Measurements from ENCODE around the gene SHROOM2.
"Not testable (repeated sequence)": the region's sequence is repeated elsewhere in the genome, so short reads cannot be mapped to it uniquely, and the experiment has no call there.

SHROOM2 gene

DNA sequence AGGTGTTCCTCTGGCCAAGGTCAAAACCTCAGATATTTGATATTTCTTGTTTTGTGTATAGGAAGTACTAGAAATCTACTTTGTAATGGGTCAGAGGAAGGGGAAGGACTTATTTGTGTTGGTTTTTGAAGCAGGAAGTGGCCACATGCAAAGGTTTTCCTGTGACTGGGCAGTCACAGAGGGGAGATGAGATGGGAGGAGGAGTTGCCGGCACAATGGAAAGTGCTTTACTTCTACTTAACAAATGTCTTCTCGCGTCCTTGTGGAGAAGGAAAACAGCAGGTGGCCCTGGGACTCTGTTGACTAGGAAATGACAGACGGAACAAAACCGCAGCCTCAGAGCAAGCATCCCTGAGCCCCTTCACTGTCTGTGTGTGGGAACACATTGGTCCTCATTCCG lies 46.6 kb downstream of the SHROOM2 start:
- no peak for DNase-seq

DNA sequence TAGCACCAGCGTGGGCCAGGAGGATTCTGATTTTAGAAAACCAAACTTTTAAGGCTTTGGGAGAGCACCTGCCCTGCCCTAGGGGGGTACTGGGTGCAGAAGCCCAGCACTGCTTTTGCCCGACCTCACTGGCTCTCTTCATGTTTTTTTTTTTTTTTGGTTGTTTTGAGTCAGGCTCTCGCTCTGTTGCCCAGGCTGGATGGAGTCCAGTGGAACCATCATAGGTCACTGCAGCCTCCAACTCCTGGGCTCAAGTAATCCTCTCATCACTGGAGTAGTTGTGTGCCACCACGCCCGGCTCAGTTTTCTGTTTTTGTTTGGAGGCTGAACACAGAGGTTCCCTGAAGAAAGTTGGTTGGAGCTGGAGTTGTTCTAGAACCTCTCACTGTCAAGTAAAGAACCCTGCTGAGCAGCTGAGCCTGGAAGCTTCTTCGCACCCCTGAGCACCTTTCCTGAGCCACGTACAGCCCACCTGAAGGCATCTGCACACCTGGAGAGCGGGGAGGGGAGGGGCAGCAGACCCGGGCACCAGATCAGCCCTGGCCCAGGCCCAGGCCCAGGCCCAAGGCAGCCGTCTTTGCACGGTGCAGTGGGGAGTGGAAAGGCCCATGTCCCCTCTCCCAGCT lies 49.5 kb downstream of the SHROOM2 start:
- DNase-seq: no peak

DNA sequence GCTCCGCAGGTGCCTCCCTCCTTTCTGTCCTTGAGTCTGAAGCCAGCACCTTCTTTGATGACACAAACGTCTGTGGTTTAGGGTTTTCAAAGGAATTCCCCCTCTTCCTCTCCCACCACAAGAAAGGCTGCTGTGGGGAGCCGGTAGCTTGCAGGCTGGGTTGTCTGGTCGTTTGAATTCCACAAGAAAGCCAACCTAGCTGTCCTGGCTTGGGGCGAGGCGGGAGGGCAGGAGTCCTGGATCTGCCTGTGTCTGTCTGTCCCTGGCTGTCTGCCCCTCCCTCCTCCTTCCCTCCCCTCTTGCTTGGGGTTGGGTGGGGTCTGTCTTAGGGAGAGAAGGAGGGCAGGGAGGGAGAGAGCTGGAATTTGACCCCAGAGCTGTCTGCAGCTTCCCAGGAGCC lies 56.3 kb downstream of the SHROOM2 start:
- DNase-seq: no peak

DNA sequence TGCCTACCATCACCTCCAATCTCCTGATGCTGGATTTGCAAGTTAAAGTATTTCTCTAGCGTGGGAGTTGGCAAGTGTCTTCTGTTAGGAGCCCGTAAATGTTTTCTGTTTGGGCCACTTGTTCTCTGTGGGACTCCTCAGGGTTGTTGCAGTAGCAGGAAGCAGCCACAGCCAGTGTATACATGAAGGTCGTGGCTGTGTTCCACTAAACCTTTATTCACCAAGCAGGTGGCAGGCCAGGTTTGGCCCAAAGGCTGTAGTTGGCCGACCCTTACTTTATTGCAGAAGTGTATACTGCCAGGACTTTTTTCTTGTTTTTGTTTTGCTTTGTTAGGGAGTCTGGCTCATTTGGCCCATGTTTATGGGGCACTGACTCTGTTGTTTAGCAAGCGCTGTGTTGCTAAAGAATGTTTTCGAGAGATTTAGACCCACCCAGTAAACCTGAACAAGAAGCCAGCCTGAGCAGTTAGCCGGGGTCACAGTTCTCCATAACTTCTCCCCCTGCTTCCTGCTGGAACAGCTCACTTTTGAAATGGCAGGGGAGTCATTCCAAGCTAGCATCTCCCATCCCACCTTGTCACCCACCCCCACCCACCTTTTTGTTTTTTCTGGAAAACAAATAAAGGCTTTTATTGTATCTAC lies 58.8 kb downstream of the SHROOM2 start:
- DNase-seq: no peak

DNA sequence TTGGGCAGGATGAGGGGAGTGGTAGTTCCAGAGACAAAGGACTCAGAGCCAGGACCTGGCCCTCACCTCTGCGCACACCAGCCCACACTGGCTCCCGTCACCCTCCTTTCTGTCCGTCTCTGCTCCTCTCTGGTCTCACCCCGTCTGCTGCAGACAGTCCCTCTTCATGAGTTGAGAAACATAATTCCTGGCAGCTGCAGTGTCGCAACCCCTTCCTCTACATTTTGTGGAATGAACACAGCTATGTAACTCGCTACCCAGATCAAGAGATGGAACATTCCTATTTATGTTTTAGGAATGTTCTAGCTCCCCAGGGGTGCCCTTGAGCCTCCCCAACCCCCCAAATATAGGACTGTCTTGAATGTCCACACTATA lies 59.3 kb downstream of the SHROOM2 start:
- no peak for DNase-seq

DNA sequence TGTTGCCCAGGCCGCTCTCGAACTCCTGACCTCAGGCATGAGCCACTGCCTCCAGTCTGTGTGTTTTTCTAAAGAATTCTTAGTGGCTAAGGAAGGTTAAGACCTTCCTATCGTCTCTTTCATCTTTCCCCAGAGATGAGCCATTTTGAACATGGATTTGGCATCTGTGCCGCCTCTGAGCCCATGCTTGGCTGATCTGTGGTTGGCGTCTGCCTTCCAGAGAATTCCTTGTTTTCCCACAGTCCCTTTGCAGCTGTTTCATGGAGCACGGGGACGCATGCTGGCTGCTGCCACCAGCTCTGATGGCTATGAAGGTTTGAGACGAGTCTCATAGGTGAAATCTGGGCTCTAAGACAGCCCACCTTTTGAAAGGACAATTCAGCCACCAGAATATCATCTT lies 60.4 kb downstream of the SHROOM2 start:
- no peak for DNase-seq

DNA sequence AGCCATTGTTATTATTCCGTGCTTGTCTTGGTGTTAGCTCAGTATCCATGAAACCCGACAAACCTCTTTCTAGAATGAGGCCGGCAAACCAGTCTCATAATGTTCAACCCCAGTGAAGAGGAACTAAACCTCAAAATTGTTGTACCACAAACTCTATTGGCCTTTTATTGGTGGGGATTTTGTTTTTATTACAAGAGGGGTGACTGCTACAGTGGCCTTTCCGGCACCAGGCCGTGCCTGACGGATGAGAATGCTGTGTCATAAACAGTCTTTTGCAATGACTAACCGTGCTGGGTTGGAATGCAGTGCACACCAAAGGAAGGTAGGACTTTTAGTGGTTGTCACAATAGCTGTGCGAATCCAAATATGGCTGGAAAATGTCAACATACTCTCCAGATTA lies 60.8 kb downstream of the SHROOM2 start:
- DNase-seq: no peak

DNA sequence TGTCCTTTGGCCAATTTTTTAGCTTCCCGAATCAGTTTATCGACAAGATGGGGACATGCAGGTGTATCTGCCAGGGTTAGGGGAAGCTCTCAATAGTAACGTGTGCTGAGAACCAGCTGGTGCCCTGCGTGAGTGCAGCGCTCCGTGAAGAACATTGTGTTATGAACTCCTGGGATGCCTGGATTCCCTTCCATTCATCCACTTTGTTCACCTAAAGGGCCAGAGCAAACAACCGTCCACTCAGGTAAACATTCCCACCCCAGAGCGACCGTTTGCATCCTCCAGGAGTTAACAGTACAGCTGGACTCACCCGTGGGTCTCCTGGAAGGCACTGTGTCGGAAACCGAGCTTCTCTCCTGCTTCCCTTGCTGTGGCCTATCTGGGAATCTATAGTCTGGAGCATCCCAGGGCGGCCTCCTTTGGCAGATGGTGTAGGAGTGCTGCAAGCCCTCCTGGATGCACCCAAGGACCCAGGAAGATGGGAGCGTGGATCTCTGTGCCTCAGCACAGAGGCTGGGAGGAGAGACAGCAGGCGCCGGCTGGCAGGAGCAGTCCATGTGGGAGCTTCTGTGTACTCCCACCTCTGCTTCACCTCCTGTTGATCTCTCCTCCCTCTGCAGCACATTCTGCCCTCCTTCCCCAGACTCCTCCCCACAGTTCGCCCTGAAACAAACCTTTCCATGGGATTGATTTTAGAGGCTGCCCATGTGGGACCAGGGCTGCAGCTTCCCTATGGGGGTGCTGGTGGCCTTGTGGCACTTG lies 62.7 kb downstream of the SHROOM2 start:
- DNase-seq: no peak

DNA sequence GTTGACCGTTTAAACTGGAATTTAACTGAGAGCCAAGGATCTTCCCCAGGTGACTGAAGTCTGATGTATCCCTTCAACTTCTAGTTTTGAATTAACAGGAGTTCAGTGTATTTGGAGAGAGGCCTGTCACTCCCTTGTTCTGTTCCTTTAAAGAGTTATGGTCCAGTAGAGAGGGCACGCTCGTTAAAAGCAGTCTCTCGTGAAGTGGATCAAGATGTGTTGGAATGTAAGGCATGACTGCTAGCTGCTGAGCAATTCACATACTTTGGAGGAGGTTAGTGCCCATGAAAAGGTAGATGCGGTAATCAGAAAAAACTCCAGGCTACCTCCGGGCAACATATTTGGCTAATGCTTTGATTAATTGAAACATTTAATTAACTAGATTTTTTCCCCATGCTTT lies 65.7 kb downstream of the SHROOM2 start:
- no peak for DNase-seq

DNA sequence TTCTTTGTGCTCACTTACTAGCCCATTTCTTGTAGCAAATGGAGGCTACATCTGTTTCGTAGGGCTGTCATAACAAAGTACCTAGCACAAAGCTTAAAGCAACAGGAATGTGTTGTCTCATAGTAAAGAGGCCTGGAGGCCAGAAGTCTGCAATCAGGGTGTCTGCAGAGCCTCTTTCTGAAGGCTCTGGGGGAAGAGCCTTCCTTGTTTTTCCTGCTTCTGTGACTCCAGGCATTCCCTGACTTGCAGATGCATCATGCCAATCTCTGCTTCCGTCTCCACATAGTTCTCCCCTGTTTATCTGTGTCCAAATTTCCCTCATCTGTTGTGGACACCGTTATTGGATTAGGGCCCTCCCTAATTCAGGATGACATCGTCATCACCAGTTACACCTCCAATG lies 67.1 kb downstream of the SHROOM2 start:
- no peak for DNase-seq

DNA sequence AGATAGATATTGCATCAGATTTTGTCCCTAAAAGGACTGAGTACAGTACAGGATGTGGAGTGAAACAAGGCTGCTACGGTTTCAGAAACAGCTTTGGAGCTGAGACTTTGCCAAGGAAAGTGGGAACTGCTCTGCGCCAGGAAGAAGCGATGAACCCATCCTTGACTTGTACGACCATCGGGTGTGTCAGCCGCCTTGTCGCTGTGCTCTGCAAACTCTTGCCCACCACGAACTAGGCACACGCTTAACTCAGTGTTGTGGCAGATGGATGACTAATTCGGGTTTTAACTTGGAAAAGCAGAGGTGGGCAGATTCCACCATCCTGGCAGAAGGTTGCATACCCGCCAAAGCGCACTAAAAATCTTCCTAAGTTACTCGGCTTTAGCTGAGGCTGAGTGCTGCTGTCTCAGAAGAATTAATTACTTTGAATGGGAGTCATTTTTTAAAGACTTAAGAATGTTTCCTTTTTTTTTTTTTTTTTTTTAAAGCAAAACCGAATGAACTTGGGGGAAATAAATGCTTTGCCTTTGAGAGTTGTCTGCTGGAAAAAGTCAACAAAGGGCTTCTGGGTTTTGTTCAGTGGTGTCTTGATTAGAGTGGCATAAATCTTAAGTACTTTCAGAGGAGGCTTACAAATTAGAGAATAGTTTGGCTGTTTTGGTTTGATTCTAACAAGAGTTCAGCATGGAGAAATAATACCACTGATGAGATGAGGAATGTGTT lies 69.5 kb downstream of the SHROOM2 start:
- no peak for DNase-seq

DNA sequence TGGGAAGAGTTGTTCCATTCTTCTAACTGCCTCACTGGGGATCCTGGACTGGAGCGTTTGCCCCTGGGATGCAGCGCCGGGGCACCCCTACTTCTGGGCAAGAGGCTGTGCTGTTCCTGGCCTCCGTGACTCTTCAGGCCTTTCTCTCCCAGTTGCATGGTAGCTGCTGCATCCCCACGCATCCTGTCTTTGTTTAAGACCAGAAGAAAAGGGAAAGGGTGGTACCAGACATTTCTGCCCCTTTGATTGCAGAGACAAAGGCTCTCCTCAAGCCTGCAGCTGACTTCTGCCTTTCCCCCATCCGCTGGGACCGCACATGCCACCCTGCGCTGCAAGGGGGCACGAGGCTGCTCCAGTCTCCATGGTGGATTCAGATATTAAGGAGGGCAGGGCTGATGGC lies 70.4 kb downstream of the SHROOM2 start:
- no peak for DNase-seq

DNA sequence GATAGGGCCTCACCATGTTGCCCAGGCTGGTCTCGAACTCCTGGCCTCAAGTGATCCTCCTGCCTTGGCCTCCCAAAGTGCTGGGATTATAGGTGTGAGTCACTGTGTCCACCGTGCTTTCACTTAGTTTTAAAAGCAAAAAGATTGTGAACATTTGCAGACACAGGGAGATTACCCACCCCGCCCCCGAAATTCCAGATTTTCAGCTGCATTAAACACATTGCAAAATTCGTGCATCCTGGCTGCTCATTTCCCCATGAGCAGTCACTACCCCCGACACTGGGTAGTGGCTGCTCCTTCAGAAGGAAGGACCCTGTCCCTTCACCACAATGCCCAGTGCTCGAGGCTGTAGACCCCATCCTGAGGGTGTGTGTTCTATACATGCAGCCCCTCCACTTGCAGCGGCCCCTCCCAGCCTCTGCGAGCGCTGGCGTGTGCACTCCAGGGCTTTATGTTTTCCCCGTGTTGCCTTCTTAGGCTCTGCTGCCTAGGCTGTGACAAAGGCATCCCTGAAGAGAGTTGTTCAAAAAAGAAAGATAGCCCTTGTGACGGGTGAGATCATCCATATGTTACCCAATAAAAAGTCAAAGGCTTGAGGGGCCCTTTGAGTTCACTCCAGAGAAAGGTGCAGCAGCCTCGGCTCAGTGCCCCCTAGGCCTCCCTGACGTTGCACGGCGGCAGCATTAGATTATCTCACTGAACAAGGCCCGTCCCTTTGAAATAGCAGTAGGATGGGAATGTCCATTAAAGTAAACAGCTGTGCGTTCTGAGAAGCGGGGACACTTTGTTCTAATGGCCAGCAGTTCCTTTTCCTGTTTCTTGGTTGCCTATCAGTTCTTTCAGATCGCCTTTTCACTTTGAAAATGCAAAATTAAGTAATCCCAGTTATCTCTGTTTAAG lies 71.6 kb downstream of the SHROOM2 start:
- no peak for DNase-seq

DNA sequence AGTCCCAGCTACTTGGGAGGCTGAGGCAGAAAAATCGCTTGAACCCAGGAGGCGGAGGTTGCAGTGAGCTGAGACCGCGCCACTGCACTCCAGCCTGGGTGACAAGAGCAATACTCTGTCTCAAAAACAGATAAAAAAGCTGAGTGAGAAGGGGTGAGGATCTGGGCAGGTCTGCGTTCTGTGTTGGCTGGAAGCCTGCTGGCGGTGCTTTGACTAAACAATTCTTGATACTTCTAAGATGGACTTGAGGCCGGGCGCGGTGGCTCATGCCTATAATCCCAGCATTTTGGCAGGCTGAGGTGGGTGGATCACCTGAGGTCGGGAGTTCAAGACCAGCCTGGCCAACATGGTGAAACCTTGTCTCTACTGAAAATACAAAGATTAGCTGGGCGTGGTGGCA lies 72.5 kb downstream of the SHROOM2 start:
- not testable (repeated sequence) for DNase-seq

DNA sequence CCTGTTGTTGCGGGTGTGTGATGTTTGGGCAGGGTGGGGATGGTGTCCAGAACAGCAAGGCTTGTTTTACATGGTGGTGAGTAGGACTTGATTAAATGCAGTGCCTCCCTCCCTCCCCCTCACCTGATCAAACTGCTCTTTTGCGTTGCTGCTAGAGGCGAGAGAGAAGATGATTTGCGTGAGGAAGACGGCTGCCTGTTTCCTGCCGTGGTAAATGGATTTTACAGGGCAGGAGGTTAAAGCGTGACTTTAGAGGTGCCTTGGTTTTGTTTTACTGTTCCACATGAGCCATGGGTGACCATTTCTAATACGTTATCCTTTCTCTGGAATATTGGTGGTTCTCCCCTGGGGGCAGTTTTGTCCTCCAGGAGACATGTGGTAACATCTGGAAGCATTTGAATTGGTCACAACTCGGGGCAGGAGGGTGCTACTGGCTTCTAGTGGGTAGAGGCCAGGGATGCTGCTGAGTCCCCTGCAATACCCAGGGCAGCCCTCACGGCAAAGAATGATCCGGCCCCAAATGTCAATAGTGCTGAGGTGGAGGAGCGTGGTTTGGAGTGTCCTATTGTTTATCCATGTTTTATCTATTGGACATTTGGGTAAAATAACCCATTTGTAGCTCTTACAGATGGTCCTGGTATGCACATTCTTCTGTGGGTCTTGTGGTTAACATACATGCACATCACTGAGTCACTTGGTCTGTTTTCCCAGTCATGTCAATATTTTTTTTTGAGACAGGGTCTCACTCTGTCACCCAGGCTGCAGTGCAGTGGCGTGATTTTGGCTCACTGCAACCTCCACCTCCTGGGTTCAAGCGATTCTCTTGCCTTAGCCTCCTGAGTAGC lies 73.7 kb downstream of the SHROOM2 start:
- DNase-seq: no peak

DNA sequence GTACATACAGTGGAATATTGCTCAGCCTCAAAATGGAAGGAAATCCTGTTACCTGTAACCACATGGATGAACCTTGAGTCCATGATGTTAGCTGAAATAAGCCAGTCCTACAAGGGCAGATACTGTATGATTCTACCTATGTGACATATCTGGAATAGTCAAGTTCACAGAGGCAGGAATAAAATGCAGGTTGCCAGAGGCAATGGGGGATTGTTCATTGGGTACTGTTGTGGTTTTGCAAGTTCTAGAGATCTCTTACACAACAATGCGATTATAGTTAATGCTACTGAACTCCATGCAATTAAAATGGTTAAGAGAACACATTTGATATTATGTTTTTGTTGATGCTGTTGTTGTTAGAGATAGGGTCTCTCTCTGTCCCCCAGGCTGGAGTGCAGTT lies 74.6 kb downstream of the SHROOM2 start:
- DNase-seq: no peak

DNA sequence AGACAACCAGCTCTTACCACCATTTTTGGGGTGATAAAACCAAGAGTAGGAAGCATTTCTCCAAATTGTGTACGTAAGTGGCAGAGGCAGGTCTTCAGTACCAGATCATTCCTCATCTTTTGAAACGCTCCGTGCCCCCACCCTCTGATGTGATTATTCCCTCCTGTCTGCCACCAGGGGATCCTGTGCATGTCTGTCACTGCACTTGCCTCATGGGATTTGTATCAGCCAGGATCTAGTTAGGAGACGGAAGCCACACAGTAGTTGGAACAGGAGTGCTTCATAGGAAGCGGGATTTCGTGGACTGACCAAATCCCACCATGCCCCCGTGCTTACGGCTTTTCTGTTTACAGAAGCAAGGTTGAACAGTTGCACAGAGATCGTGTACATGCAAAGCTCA lies 75.5 kb downstream of the SHROOM2 start:
- DNase-seq: no peak

DNA sequence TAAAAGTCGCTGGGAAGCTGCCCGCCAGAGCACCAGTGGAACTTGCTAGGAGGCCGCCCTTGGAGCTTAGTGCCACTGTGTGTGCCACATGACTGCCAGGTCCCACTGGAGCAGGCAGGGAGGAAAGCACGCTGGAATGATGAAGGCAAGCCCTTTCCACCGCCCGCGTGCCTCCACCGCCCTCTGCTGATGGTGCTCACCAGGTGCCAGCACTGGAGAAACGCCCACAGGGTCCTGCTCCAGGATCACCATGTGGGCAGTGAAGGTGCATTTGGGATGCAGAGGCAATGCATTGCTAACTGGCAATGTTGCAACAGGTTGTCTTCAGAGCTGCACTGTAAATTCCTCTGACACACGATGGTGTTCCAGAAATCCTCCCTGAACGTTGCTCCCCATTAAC lies 76.3 kb downstream of the SHROOM2 start:
- no peak for DNase-seq

DNA sequence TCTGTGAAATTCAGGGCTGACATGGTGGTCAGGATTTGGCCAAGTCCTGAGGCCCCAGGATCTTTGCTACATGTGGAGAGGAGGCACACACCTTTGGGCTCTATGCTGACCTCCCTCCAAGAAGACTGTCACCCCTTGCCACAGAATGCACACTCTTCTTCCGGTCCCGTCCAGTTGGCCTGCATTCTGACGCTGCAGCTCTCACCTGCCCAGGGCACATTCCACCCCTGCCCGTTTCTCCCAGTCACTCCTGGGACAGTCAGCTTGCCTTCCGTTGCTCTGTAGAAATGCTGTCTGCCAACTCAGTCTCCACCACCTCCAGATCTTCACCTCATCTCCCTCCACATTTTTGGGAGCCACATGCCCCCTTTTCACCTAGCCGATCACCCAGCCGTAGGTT lies 76.7 kb downstream of the SHROOM2 start:
- DNase-seq: no peak

DNA sequence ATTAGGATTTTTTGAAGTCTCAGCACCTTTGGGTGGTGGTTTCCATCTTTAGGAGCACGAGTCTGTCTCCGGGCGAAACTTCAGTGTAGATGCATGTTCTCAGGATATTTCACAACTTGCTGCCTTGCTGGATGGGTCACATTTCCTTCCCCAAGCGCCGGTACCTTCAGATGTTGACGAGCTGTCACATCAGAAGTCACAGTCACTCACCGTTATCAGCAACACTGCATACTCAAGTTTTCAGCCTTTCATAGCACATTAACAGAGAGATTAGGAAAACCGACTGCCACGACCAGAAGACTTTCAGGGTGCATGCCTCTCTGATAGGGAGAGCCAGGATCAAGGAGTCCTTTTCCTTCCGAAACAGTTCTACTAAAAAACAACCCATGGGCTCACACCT lies 77.8 kb downstream of the SHROOM2 start:
- no peak for DNase-seq

DNA sequence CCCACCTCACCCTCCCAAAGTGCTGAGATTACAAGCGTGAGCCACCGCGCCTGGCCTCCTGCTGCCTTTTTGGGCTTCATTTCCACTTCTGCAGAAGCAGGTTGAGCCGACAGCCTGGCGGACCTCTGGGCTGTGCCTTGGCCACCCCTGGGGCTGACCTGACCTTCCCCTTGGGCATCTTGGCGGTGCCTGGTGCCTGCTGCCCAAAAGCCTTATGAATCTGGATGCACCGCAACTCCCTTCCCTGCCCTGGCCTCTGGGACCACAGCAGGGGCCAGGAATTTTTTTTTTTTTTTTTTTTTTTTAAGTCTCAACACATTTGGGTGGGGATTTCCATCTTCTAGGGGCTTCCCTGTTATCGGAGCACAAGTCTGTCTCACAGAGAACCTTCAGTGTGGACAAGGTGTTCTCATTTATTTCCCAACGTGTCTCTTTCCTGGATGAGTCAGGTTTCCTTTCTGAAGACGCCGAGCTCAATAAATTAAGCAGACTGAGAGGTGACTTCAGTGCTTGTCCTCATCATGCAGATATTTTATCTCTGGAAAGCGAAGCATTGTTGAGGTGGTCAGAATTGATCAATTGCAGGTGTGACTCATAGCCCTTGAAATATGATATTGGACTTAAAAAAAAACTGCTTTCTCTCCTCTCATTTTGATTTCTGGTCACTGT lies 79.7 kb downstream of the SHROOM2 start:
- DNase-seq: no peak

Data from CD4-positive, alpha-beta T cell treated with Interleukin-12 subunit alpha and Interleukin-12 subunit beta, for 1 hour (primary cell).